ENCODE results near the gene SPDYE17.
"Not testable (repeated sequence)": the region's sequence is repeated elsewhere in the genome, so short reads cannot be mapped to it uniquely, and the experiment has no call there.

The SPDYE17 gene, protein sequence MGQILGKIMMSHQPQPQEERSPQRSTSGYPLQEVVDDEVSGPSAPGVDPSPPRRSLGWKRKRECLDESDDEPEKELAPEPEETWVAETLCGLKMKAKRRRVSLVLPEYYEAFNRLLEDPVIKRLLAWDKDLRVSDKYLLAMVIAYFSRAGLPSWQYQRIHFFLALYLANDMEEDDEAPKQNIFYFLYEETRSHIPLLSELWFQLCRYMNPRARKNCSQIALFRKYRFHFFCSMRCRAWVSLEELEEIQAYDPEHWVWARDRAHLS

GRCh38 chr7:77032261-77032660 is at the start of gene SPDYE17:
TSS of gene SPDYE17 (minus strand) at chr7:77032361. CDS start at chr7:77030570, 1,791 bp downstream.
- not testable (repeated sequence) for TF ChIP-seq TEAD4 (IDR thresholded peaks at IDR 0.05); CEBPB (IDR thresholded peaks at IDR 0.05); TAF1 (IDR thresholded peaks at IDR 0.05; ENCODE audit: low read depth)

- not testable (repeated sequence) for TF ChIP-seq CEBPB (IDR thresholded peaks at IDR 0.05); TCF12 (IDR thresholded peaks at IDR 0.05; ENCODE audit: low read depth); EGR1 (IDR thresholded peaks at IDR 0.05)
These were observed 30.4 kb upstream of the SPDYE17 start, which contains the start of gene SPDYE18 for GRCh38 chr7:77062557-77062956. TSS of gene SPDYE18 (minus strand) at chr7:77062558. CDS start at chr7:77060512, 2,046 bp downstream.

DNA sequence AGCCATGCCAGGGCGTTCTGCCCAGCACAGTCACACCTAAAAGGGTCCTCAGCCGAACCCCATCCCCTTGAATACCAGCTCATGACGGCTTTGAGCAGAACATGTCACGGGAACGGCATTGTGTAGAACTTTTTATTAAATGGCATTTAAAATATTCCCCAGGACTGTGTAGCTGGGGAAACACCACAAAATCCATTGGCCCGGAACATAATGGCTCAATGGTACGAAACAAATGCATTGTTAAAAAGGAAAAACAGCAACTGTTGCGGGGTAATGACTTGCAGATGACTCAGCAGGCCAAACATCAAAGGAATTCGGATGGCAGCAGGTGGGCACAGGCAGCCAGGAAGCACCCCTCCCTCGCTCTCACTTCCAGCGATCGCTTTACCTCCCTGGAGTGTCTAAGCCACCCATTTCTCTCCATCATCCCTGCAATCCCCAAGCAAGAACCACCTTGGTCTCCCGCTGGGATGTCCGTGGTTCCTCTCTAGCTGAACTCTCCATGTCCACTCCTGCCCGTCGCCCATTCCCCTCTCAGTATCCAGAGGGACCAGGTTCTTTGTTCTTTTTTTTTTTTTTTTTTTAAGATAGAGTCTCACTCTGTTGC is 22.0 kb downstream of the SPDYE17 start:
- TF ChIP-seq TCF12 (IDR thresholded peaks at IDR 0.05; ENCODE audit: low read depth) (peak; percentile 87), TEAD4 (IDR thresholded peaks at IDR 0.05) (peak; percentile 78), EP300 (IDR thresholded peaks at IDR 0.05; ENCODE audit: borderline replicate concordance) (peak; percentile 89), CEBPB (IDR thresholded peaks at IDR 0.05) (0 out of 2 replicates have a peak, but pooled peaks have one; percentile 3), FOXM1 (IDR thresholded peaks at IDR 0.05; ENCODE audit: borderline replicate concordance, low read depth) (peak; percentile 77; the same call in 1 of the 2 replicates)

- TF ChIP-seq ZBTB7A (IDR thresholded peaks at IDR 0.05; ENCODE audit: low read depth) (0 out of 2 replicates have a peak, but pooled peaks have one; percentile 31), EP300 (IDR thresholded peaks at IDR 0.05; ENCODE audit: borderline replicate concordance) (0 out of 2 replicates have a peak, but pooled peaks have one; percentile 12)
These were observed 24.2 kb downstream of the SPDYE17 start for GRCh38 chr7:77008000-77008399.

DNA sequence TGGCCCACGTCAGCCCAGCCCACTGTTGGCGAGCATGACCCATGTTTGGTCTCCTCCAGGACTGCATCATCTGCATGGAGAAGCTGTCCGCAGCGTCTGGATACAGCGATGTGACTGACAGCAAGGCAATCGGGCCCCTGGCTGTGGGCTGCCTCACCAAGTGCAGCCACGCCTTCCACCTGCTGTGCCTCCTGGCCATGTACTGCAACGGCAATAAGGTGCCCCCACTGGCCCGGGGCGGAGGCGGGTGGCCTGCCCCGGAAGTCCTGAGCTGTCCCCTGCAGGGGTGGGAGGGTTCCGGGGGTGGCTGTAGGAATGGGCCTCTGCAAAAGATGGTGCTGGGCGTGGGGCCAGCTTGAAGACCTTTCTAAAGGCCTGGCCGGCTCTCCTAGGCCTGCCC is 30.1 kb downstream of the SPDYE17 start:
- peak; percentile 82 for TF ChIP-seq TCF12 (IDR thresholded peaks at IDR 0.05; ENCODE audit: low read depth)
- peak; percentile 33; the same call in 1 of the 2 replicates for TF ChIP-seq TEAD4 (IDR thresholded peaks at IDR 0.05)
- TF ChIP-seq EGR1 (IDR thresholded peaks at IDR 0.05) = peak; percentile 89
- peak; percentile 78 for TF ChIP-seq EP300 (IDR thresholded peaks at IDR 0.05; ENCODE audit: borderline replicate concordance)
- peak; percentile 68 for TF ChIP-seq MAX (IDR thresholded peaks at IDR 0.05)

DNA sequence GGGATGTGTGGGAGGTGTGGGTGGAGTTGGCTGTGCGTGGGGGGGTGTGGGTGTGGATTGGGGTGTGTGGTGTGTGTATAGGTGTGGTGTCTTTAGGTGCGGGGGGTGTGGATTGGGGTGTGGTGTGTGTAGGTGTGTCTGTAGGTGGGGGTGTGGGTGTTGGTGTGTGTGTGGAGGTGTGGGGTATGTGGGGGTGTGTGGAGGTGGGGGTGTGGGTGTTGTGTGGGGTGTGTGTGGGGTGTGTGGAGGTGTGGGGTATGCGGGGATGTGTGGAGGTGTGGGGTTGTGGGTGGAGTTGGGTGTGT is 33.9 kb downstream of the SPDYE17 start:
- TF ChIP-seq YY1 (IDR thresholded peaks at IDR 0.05; ENCODE audit: low read depth) (no peak), EGR1 (IDR thresholded peaks at IDR 0.05) (no peak), TCF12 (IDR thresholded peaks at IDR 0.05; ENCODE audit: low read depth) (no peak)
- TF ChIP-seq, protein P1, sequence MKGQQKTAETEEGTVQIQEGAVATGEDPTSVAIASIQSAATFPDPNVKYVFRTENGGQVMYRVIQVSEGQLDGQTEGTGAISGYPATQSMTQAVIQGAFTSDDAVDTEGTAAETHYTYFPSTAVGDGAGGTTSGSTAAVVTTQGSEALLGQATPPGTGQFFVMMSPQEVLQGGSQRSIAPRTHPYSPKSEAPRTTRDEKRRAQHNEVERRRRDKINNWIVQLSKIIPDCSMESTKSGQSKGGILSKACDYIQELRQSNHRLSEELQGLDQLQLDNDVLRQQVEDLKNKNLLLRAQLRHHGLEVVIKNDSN (IDR thresholded peaks at IDR 0.05) = no peak

- TF ChIP-seq FOXM1 (IDR thresholded peaks at IDR 0.05; ENCODE audit: borderline replicate concordance, low read depth) (no peak), CEBPB (IDR thresholded peaks at IDR 0.05) (no peak), REST (IDR thresholded peaks at IDR 0.05; ENCODE audit: low read depth) (no peak), CREB1 (IDR thresholded peaks at IDR 0.05; ENCODE audit: low read depth) (no peak), RAD21 (IDR thresholded peaks at IDR 0.05; ENCODE audit: low read depth) (no peak), TCF12 (IDR thresholded peaks at IDR 0.05; ENCODE audit: low read depth) (no peak), ZBTB7A (IDR thresholded peaks at IDR 0.05; ENCODE audit: low read depth) (no peak), EGR1 (IDR thresholded peaks at IDR 0.05) (no peak), NFIC (IDR thresholded peaks at IDR 0.05) (no peak), MAX (IDR thresholded peaks at IDR 0.05) (no peak), YY1 (IDR thresholded peaks at IDR 0.05; ENCODE audit: low read depth) (no peak), EP300 (IDR thresholded peaks at IDR 0.05; ENCODE audit: borderline replicate concordance) (no peak), TAF1 (IDR thresholded peaks at IDR 0.05; ENCODE audit: low read depth) (no peak), TEAD4 (IDR thresholded peaks at IDR 0.05) (no peak)
- TF ChIP-seq, protein P1 (IDR thresholded peaks at IDR 0.05) = no peak
These were observed 34.5 kb downstream of the SPDYE17 start for GRCh38 chr7:76997381-76998284.

Data from Ishikawa (cell line).